ENCODE measurements around the gene GPR180. TPM values are rescaled to one million over a fixed set of nuclear protein-coding genes. Genes with fewer than 3 reads are reported as not detected.

Gene GPR180
- total and polyA plus RNA-seq, 2 of the 13 experiments (the other 11 are each of a cell fraction or from before 2014, with no cell fraction given), result not detected

- no peak for TF ChIP-seq GMEB2 (CRISPR knock-in tag; IDR thresholded peaks at IDR 0.05; ENCODE audit: low read depth)
- TF ChIP-seq NR2F1 (CRISPR knock-in tag; IDR thresholded peaks at IDR 0.05), result no peak
- TF ChIP-seq HDAC6 (IDR thresholded peaks at IDR 0.05; ENCODE audit: low read depth, low read length), result no peak
- TF ChIP-seq E2F5 (CRISPR knock-in tag; conservative IDR thresholded peaks at IDR 0.05), result no peak
- TF ChIP-seq DMTF1 (CRISPR knock-in tag; IDR thresholded peaks at IDR 0.05), result no peak
- no peak for TF ChIP-seq UBTF (CRISPR knock-in tag; IDR thresholded peaks at IDR 0.05)
- no peak for TF ChIP-seq NCOA5 (CRISPR knock-in tag; IDR thresholded peaks at IDR 0.05)
- TF ChIP-seq ZBTB37 (CRISPR knock-in tag; IDR thresholded peaks at IDR 0.05), result no peak
- TF ChIP-seq NFKB2 (CRISPR knock-in tag; IDR thresholded peaks at IDR 0.05; ENCODE audit: borderline replicate concordance), result no peak
- no peak for TF ChIP-seq ZBTB26 (CRISPR knock-in tag; IDR thresholded peaks at IDR 0.05; ENCODE audit: borderline replicate concordance)
- TF ChIP-seq YEATS4 (CRISPR knock-in tag; IDR thresholded peaks at IDR 0.05; ENCODE audit: borderline replicate concordance), result no peak
- TF ChIP-seq ZNF614 (CRISPR knock-in tag; IDR thresholded peaks at IDR 0.05; ENCODE audit: borderline replicate concordance), result no peak
- no peak for TF ChIP-seq SNAPC2 (CRISPR knock-in tag; IDR thresholded peaks at IDR 0.05)
- TF ChIP-seq IKZF1 (IDR thresholded peaks at IDR 0.05), result no peak
These were observed 77.2 kb downstream of the GPR180 start (continued) for GRCh38 chr13:94678845-94679244.
